ENCODE data around the gene MYH9.
A peak's percentile ranks its signal among the peaks of the same experiment; 100 is the strongest.
"Not testable (repeated sequence)": the region's sequence is repeated elsewhere in the genome, so short reads cannot be mapped to it uniquely, and the experiment has no call there.

The MYH9 gene

GRCh38 chr22:36432592-36433317, 45.0 kb upstream of the MYH9 start:
- Histone ChIP-seq H3K4me3 (ENCODE audit: low read depth, low read length) (no peak overlapping the region), H3K4me1 (ENCODE audit: control insufficient read depth, insufficient read depth, low read length) (peaks cover 13% of the 10 kb centered on the region), H3K36me3 (ENCODE audit: control insufficient read depth in 2 of 2, insufficient read depth in 1 of 2, low read length in 2 of 2) (no peaks in the 10 kb centered on the region), H3K9me3 (ENCODE audit: control insufficient read depth, insufficient read depth, low read depth, low read length) (no peaks in the 10 kb centered on the region), H3K27ac (ENCODE audit: extremely low read depth, low read depth, low read length) (peak overlapping the region; percentile 59)
- TF ChIP-seq ZNF292 (tag by site-specific recombination; IDR thresholded peaks at IDR 0.05; ENCODE audit: borderline replicate concordance, low read depth) (no peak), ZNF184 (tag by site-specific recombination; IDR thresholded peaks at IDR 0.05) (peak; percentile 13; the same call in 1 of the 2 replicates), ZNF223 (tag by site-specific recombination; IDR thresholded peaks at IDR 0.05) (peak; percentile 64; the same call in 1 of the 2 replicates)
- CTCF ChIA-PET: interaction anchor here (0.6 to 1.5 kb wide), 7 partner anchors 10 to 132 kb away, joined by 3 to 5 read pairs (median 3); no protein-coding TSS in a partner anchor
- POLR2A ChIA-PET: interaction anchor here (0.7 to 1.5 kb wide), 6 partner anchors 19 to 61 kb away, joined by 3 to 5 read pairs (median 3); partner anchors contain the start of gene MYH9

GRCh38 chr22:36431977-36432376, 44.2 kb upstream of the MYH9 start:
- CTCF ChIA-PET: interaction anchor here (0.7 to 1.5 kb wide), 4 partner anchors 9 to 38 kb away, joined by 3 to 6 read pairs (median 4); no protein-coding TSS in a partner anchor
- Histone ChIP-seq H3K36me3 (ENCODE audit: control insufficient read depth in 2 of 2, insufficient read depth in 1 of 2, low read length in 2 of 2) (no peaks in the 10 kb centered on the region), H3K4me1 (ENCODE audit: control insufficient read depth, insufficient read depth, low read length) (peaks cover 13% of the 10 kb centered on the region), H3K4me3 (ENCODE audit: low read depth, low read length) (no peak overlapping the region), H3K27ac (ENCODE audit: extremely low read depth, low read depth, low read length) (no peak overlapping the region), H3K9me3 (ENCODE audit: control insufficient read depth, insufficient read depth, low read depth, low read length) (no peaks in the 10 kb centered on the region)
- POLR2A ChIA-PET: interaction anchor here (1.5 kb wide), 1 partner anchor 44 kb away, joined by 5 read pairs; the partner anchor contains the start of gene MYH9
- no peak for TF ChIP-seq ZNF639 (tag by site-specific recombination; IDR thresholded peaks at IDR 0.05)
- TF ChIP-seq GLI2 (tag by site-specific recombination; IDR thresholded peaks at IDR 0.05; ENCODE audit: borderline replicate concordance, low read depth): no peak
- TF ChIP-seq ZNF248 (tag by site-specific recombination; IDR thresholded peaks at IDR 0.05): no peak
- TF ChIP-seq ZNF426 (tag by site-specific recombination; IDR thresholded peaks at IDR 0.05): no peak
- peak; percentile 78; the same call in 1 of the 2 replicates for TF ChIP-seq ZNF768 (tag by site-specific recombination; IDR thresholded peaks at IDR 0.05)
- no peak for TF ChIP-seq ZNF501 (tag by site-specific recombination; IDR thresholded peaks at IDR 0.05)

GRCh38 chr22:36430863-36431262, 43.1 kb upstream of the MYH9 start:
- no peak overlapping the region for H3K4me3 ChIP-seq (ENCODE audit: low read depth, low read length)
- no peak overlapping the region for H3K27ac ChIP-seq (ENCODE audit: extremely low read depth, low read depth, low read length)
- ChIA-PET POLR2A (no interaction called here), CTCF (interaction anchor here (0.6 to 1.1 kb wide), 2 partner anchors 10 to 791 kb away, joined by 5 to 6 read pairs; no protein-coding TSS in a partner anchor)
- peaks cover 16% of the 10 kb centered on the region for H3K4me1 ChIP-seq (ENCODE audit: control insufficient read depth, insufficient read depth, low read length)
- H3K36me3 ChIP-seq (ENCODE audit: control insufficient read depth in 2 of 2, insufficient read depth in 1 of 2, low read length in 2 of 2): no peaks in the 10 kb centered on the region
- no peaks in the 10 kb centered on the region for H3K9me3 ChIP-seq (ENCODE audit: control insufficient read depth, insufficient read depth, low read depth, low read length)
- TF ChIP-seq ZNF560 (tag by site-specific recombination; IDR thresholded peaks at IDR 0.05; ENCODE audit: borderline replicate concordance) (no peak), ZNF239 (tag by site-specific recombination; IDR thresholded peaks at IDR 0.05) (no peak), ZBTB8A (tag by site-specific recombination; IDR thresholded peaks at IDR 0.05) (no peak), ZNF311 (tag by site-specific recombination; IDR thresholded peaks at IDR 0.05; ENCODE audit: borderline replicate concordance) (no peak), ZNF830 (tag by site-specific recombination; IDR thresholded peaks at IDR 0.05; ENCODE audit: low read depth) (no peak)

- H3K9me3 ChIP-seq (ENCODE audit: control insufficient read depth, insufficient read depth, low read depth, low read length); H3K36me3 ChIP-seq (ENCODE audit: control insufficient read depth in 2 of 2, insufficient read depth in 1 of 2, low read length in 2 of 2); H3K27ac ChIP-seq (ENCODE audit: extremely low read depth, low read depth, low read length); H3K4me1 ChIP-seq (ENCODE audit: control insufficient read depth, insufficient read depth, low read length); H3K4me3 ChIP-seq (ENCODE audit: low read depth, low read length): not testable (repeated sequence)
- ChIA-PET CTCF (interaction anchor here (0.6 kb wide), 1 partner anchor 70 kb away, joined by 4 read pairs; no protein-coding TSS in a partner anchor), POLR2A (interaction anchor here (0.6 to 1.1 kb wide), 3 partner anchors 18 to 48 kb away, joined by 3 to 4 read pairs (median 3); no protein-coding TSS in a partner anchor)
Measured at GRCh38 chr22:36427952-36428351, 40.2 kb upstream of the MYH9 start.

All from HEK293 (cell line).